ENCODE measurements around the gene SLC6A1.

SLC6A1 gene

DNA sequence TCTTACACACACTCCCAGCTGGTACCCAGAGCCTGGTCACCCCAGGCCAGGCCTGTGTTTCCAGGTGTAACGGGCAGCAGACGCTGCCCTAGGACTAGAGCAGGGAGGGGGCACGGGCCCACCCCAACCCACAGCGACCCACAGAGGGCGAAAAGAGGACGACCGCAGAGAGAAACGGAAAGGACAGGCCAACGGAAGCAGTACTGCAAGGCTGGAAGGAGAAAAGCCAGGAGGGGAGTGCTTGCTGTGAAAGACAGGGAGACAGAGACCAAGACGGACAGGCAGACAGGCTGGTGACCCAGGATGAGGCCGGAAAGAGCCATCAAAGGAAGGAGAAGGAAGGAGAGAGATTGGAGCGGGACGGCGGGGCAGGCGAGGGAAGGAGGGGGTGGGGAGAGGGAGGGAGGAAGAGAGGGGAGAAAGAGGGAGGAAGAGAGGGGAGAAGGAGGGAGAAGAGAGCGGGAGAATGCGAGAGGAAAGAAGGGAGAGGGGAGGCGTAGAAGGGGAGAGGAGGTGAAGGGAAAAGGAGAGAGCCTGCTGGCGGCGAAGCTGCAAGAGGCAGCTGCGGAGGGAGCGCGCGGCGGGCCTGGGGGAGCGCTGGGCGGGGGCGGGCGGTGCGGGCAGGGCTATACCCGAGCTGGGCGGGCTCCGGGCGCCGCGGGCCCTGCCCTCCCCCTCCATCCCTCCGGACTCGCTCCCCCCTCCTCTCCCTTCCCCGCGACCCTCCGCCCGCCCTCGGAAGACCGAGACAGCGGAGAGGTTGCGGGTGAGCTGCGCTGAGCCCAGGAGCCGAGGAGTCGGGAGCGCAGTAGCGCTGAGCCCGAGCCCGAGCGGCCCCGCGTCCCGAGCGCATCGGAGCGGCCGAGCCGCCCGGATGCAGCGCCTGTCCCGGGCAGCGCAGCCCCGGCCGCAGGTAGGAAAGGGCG is at the start of gene SLC6A1:
SLC6A1 (plus strand) TSS at position 732 of the 926 bp plus-strand sequence. CDS start 24,464 bp downstream, outside the sequence.
- no peak for DNase-seq (ENCODE audit: insufficient read length, low spot score)
- no peak for FAIRE-seq

DNA sequence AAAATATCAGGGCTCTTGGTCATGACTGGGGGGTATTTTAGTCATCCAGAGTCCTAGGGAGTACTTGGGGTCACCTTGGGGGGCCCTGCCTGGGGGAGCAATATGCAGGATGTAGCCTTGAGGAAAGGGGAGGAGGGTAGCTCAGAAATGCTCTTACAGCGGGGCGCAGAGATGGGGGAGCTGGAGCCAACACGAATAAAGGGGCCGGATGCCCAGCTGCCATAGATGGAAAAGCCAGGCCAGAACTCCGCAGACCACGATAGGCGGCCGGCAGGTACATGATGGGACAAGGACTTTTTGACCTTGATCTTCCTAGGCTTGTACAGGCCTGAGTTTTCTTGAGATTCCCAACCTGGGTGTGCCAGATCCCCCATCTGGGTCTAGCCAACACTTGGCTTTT is 47.7 kb upstream of the SLC6A1 start:
- no peak for FAIRE-seq
- no peak for DNase-seq (ENCODE audit: insufficient read length, low spot score)

DNA sequence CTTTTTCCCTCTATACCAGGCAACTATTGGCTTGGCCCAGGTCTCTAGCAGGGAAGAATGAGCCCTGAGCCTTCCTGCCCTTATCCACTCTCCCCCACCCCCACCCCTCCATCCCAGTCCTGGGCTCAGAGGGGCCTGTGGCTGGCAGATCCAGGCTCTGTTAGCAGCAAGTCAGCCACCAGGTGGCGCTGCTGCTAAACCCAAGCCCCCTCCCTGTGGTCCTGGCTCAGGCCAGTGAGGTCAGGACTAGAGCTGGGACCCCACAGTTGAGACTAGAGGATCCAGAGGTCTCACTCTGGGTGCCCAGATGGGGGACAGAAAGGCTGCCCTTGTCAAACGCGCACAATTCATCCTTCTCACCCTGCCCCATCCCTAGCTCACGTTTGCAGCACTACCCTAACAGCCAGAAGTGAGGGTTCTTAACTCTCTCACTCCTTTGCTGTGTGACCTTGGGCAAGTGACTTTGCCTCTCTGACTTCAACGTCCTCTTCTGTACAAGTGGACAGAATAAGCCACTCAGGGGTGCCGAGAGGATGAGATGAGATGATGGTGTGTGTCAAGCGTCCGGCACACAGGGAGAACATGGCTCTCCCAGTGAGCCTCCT is 46.8 kb upstream of the SLC6A1 start:
- FAIRE-seq (no peak), DNase-seq (ENCODE audit: insufficient read length, low spot score) (peak; percentile 73)

DNA sequence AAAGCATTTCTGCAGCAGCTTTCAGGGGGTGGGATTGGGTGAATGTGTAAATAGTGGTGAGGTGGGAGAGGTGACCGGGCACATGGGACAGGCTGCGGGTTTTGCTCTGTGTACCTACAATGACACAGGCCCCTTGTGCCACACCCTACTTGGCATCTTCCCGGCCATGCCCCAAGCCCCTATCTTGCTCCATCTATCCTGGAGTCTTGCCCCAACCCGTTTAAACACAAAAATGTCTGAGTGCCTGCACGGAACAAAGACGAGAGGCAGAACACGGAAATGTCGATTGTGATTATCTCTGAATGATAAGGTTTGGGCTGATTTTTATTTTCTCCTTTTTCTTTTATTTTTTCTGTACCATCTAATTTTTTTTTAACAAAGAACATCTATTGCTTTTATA is 46.0 kb upstream of the SLC6A1 start:
- DNase-seq (ENCODE audit: insufficient read length, low spot score): no peak

DNA sequence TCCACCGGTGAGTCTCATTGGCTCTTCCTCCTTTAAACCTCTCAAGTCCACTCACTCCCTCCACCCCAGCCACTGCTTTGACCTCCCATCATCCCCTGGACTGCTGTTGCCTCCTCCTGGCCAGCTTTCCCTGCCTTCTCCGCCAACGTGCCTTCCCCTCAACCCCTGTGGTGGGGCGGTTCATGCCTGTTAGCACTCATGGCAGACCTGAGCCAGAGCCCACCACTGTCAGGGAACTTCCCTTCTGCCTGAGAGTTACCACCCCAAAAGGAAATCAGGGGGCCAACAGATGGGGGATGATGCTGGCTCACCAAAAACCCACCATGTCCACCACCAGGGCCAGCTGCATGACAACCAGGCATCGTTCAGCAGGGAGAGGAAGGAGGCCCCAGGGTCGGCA is 44.2 kb upstream of the SLC6A1 start:
- FAIRE-seq (no peak), DNase-seq (ENCODE audit: insufficient read length, low spot score) (no peak)

More for the DNA sequence above, 46.0 kb upstream of the SLC6A1 start:
- no peak for FAIRE-seq

DNA sequence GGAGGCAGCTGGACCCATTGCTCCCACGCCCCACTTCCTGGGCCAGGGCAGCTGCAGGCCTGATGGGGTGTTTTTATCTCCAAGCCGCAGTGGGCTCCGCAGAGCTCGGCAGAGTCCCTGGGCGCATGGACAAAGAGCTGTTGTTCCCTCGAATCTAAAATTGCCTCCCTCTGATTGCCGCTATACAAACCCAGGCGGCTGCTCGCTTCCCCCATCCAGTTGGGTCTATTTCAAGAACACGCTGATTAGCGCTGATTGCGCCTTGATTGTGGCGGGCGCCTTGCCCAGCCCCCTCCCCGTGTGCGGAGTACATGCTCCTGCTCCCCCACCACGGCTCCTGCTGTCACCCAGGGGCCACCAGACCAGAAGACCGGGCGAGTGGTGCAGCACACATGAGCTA is 43.4 kb upstream of the SLC6A1 start:
- FAIRE-seq: no peak

DNA sequence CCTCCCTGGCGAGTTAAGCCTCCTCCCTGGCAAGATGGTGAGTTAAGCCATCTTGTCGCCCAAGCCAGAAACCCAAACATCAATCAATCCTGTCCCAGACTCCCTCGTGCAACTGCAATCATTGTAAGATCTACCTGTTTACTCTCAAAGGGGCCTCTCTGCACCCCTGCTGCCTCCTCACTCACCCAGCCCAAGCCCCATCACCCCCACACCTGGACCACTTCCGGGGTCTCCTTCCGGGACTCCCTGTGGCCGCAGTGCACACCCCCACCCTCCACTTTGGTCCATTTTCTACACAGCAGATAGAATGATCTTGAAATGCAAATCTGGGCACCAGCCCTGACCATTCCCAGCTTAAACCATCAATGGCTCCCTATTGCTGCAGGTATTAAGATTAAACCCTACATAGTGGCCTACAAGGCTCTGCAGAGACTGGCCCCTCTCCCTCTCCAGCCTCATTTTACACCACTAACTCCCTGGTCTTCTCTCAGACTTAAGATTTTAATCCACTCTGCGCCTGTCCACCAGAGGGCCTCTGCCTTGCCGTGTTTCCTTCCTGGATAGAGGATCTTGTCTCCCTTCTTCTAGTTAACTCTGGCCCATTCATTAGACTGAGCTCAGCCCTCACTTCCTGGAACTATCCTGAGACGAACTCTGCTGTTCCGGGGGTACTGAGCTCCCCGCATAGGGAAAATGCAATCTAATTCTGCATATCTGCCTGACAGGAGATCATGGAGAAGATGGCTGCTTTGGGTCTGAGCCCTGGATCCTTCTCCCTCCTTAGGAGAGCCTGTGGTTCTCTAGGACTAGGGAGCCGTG is 41.9 kb upstream of the SLC6A1 start:
- DNase-seq (ENCODE audit: insufficient read length, low spot score) (peak; percentile 17), FAIRE-seq (no peak)

More for the DNA sequence above, 43.4 kb upstream of the SLC6A1 start:
- no peak for DNase-seq (ENCODE audit: insufficient read length, low spot score)

DNA sequence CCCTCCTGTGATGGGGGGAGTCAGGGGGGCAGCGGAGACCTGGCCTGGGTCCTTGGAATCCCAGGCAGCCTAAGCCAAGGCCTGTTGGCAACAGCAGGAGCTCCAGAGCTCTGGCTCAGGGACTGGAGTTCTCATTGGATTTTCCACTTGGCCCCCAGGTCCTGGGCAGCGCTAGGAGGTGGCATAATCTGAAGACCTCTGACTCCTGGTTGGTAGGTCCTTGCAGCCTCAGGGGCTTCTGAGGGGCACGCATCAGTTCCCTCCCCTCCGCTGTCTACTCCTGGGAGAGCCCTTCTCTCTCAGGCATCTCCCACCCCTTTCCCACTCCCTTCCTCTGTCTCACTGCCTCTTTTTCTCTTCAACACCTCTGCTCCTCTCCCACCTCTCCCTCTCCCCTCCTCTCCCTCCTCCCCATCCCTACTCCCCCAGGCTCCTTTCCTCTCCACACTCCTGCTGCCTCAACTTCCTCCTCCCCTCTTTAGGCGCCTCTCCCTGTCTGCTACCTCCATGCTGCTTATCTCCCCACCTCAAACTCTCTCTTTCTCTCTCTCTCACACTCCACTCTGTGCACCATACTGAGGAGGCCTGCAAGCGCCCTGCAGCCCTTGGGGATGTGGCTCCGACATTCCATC is 41.1 kb upstream of the SLC6A1 start:
- DNase-seq (ENCODE audit: insufficient read length, low spot score) (no peak), FAIRE-seq (no peak)

DNA sequence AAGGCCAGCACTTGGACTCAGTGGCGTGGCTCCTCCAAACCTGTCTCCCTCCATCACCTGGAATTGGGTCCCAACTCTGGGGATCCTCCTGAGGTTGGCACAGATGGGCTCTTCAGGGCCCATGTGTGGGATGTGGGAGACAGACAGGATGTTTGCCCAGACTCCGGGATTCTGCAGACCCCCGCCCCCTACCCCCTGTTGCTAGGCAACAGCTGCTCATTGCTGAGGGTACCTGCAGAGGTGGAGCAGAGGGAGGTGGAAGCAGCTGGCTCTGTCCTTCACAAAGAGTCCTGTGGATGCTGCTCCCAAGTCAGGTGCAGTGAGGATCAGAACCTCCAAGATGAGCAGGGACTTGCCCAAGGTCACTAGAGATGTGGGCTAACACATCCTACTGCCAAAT is 40.0 kb upstream of the SLC6A1 start:
- FAIRE-seq: no peak

DNA sequence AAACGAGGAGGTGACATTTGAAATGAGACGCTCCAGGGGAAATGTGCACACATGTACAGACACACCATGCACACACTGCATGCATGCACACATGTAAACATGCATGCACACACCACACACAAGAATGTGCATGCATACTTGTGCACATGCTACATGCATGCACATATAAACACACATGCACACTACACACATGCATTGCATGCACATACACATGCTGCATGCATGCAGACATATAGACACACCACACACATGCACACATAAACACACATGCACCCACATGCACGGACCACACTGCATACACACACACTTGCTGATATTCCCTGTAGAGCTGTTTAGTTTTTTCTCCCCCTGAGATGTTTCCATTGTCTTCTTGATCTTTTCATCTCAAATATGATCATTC is 37.8 kb upstream of the SLC6A1 start:
- DNase-seq (ENCODE audit: insufficient read length, low spot score) (no peak), FAIRE-seq (no peak)

More for the DNA sequence above, 40.0 kb upstream of the SLC6A1 start:
- DNase-seq (ENCODE audit: insufficient read length, low spot score): no peak

DNA sequence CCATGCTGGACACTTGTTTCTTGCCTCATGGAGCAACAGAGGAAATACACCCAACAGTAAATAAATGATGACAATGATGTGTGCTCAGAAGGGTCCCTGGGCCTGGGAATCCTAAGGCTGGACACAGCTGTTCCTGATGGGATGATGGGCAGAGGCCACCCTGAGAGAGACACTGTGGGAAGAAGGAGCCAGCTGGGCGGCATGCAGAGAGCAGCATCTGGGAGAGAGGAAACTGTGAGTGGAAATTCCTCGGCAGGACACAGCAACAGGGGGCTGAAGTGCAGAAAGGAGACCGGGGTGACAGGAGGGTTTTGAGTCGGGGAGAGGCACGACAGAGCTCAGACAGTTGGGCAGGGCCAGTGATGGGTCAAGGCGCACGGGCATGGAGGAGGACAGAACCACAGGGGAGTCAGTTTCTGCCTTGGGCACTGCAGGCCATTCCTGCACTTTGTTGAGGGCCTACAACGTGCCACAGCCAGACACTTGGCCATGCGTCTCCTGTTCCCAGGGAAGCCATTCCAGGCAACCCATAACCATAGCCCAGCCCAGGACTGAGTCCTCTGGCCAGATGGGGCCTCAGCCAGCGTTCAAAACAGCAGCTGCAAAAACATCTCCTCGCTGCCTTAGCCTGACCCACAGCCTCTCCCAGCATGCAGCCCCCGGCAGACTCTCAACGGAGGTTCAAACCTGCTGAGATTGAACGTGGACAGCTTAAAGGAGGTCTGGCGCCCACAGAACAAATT is 36.7 kb upstream of the SLC6A1 start:
- FAIRE-seq (no peak), DNase-seq (ENCODE audit: insufficient read length, low spot score) (no peak)

DNA sequence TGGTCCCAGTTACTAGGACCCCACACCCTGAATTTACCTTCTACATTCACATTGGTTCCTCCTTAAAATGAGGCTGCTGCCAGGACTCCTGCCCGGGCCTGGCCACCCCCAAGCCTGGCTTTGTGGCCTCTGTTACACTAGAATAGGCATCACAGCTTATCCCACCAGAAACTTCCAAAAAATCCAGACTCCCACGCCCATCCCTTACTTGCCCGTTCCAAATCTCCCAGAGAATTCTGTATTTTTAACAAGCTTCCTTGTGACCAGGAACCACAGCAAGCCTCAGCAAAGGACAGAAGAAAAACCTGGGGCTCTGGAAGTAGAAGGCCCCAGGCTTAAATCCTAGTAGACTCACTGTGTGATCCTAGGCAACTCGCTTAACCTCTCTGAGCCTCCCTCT is 36.0 kb upstream of the SLC6A1 start:
- FAIRE-seq: no peak
- no peak for DNase-seq (ENCODE audit: insufficient read length, low spot score)

DNA sequence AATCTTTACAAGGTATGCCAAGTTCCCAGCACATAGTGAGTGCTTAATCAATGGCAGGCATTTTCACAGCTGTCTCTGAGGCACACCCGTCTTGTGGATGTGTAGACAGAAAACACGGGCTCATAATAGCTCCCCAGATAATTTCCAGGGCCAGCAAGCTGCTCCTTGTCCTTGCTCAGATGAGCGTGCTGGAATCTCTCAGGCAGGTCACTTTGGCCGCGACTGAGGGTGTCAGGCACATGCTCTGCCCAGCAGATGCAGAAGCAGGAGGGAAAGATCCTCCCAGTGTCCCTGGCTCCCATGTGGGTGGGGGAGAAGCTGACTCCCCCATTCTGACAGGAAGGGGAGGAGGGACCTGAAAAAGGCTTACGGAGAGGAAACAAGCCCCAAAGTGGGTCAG is 35.6 kb upstream of the SLC6A1 start:
- no peak for FAIRE-seq

DNA sequence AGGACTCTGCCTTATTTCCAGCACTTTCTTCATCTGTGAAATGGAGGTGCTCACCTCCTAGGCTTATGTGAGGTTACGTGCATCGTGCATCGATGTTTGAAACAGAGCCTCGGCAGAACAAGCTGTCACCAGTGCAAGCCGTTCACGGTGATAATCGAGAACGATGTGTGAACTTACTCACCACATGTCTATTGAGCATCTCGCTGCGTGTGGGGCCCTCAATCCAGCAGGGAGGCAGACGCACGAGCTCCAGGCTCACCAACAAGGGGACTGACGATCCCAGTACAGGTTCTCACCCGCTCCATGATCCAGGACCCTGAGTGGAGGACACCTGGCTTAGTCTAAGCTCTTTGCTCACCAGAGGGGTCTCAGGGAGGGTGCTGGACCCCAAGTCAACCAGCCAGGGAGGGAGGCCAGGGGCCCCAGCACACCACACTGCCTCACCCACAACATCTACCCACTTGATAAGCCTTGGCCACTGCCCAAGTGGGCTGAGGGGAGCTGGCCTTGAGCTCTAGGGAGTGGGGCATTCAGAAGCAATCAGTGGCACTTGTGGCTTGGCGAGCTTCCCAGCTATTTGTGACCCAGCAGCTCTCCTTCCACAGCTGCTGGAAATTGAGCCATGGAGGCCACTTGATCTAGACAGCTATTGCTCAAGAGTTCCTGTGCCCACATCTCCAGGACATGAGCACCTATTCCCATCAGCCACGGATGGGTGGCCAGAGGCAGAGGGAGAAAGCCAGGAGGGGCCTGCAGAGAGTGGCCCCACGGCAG is 34.4 kb upstream of the SLC6A1 start:
- DNase-seq (ENCODE audit: insufficient read length, low spot score): no peak
- FAIRE-seq: no peak

More for the DNA sequence above, 35.6 kb upstream of the SLC6A1 start:
- DNase-seq (ENCODE audit: insufficient read length, low spot score): no peak

DNA sequence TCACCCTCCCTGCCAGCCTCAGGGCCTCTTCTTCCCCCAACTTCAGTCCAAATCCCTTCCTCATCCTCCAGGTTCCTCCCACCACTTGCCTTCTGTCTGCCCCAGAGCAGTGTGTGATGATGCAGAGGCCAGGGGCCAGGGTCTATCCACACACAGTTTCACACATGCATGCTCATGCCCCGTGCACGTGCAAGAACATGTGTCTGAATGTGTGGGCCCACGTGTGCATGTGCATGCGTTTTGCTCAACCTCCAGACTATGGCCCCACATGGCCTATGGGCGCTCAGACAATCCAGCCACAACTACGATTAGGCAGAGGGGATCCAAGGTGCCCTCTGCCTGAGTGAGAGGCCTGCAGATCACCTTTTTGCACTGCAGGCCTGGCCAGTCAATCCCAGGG is 32.3 kb upstream of the SLC6A1 start:
- DNase-seq (ENCODE audit: insufficient read length, low spot score) (no peak), FAIRE-seq (no peak)

DNA sequence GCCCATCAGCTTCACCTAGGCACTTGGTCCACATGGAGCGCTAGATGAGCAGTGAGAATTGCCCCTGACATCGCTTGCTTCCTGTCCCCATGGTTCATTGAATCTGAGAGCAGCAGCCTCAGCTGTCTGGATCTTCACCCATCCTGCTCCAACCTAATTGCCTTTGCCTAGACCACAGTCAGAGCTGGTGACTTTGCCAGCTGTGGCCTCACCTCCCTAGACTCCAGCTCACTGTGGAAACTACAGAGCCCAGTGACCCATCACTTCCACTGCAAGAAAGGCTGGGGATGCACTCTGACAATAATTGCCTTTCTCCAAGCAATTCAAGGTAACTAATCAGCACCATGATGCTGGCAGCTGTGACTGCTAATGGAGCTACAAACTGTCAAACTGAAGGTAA is 30.6 kb upstream of the SLC6A1 start:
- no peak for DNase-seq (ENCODE audit: insufficient read length, low spot score)
- no peak for FAIRE-seq

DNA sequence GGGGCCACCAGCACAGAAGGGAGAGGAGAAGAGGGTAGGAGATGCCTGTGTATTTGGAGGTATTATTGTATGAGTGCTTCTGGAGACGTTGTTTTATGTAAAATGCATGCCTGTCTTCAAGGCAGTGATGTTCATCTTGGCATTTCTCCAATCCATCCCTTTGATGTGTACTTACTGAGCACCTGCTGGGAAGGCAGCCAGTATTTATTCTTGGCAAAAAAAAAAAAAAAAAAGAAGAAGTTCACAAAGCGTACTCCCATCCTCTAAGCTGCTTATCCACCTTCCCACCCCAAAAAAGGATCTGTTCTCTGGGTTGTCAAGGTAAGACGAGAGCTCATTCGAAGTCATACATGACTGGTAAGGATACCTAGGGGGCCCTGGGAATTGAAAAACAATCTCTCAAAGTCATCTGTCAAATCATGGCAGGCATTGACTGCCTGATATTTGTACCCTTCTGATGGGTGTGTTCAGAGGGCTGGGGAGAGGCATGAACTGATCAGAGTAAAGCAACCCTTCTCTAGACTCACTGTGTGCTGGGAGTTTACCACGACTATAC is 30.0 kb upstream of the SLC6A1 start:
- FAIRE-seq: no peak

DNA sequence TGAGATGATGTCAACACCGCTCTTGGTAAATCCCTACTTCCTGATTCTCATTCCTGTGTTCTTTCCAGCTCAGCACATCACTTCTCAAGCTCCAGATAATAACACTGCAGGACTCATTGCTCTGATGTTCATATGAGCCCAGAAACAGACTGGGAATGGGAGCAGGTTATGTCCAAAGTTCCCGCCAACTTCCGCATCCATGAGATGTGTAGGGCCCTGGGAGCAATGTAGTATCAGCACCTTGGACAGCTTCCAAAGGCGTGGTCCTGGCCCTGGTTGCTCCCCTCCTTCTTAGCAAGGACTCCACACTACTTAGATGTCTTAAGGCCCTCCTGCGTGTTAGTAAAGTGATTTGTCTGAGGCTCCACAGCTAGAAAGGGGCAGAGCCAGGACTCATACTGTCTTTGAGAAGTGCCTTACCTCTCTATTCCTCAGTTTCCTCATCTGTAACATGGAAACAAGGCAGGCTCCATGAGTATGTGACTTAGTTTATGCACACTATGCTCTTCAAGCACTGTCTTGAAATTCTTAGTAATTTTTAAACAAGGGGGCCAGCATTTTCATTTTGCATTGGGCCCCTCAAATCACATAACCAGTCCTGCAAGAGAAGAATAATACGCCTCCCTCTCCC is 27.9 kb upstream of the SLC6A1 start:
- no peak for DNase-seq (ENCODE audit: insufficient read length, low spot score)
- FAIRE-seq: no peak

More for the DNA sequence above, 30.0 kb upstream of the SLC6A1 start:
- no peak for DNase-seq (ENCODE audit: insufficient read length, low spot score)
